LNCaP clone FGC (cell line): Measurements from ENCODE around the gene CHST3.

Experiments used
- DNase-seq: peaks from one replicate; pipeline ENCODE4 v3.0.0-alpha.2; 2011; ENCODE audit warnings: low read depth
- H3K4me3 ChIP-seq: 2 replicates; pipeline ENCODE4 v1.5.1; 2011; ENCODE audit warnings: mild to moderate bottlenecking, low read depth, low read length, control low read depth
- CTCF ChIP-seq: IDR thresholded peaks from 2 replicates; pipeline ENCODE4 v1.5.1; 2012; ENCODE audit warnings: mild to moderate bottlenecking; ENCODE audit not compliant: control insufficient read depth, insufficient read depth; ENCODE audit errors: extremely low read depth

CHST3 gene

GRCh38 chr10:72043016-72043834 is 79.0 kb downstream of the CHST3 start:
- DNase-seq: no peak
- H3K4me3 ChIP-seq: no peak overlapping the region

GRCh38 chr10:72044417-72045041 is 80.3 kb downstream of the CHST3 start:
- no peak for DNase-seq
- H3K4me3 ChIP-seq: no peak overlapping the region
- peak; percentile 21; the same call in 1 of the 2 replicates for TF ChIP-seq CTCF

More at GRCh38 chr10:72043016-72043834, 79.0 kb downstream of the CHST3 start:
- no peak for TF ChIP-seq CTCF

- no peak overlapping the region for H3K4me3 ChIP-seq
- DNase-seq: no peak
- no peak for TF ChIP-seq CTCF
These were observed 81.4 kb downstream of the CHST3 start for GRCh38 chr10:72045586-72045985.

GRCh38 chr10:72048450-72049124 is 84.4 kb downstream of the CHST3 start:
- no peak overlapping the region for H3K4me3 ChIP-seq
- DNase-seq: peak; percentile 86
- TF ChIP-seq CTCF: peak; percentile 100

- TF ChIP-seq CTCF: no peak
- H3K4me3 ChIP-seq: no peak overlapping the region
- DNase-seq: no peak
These were observed 85.3 kb downstream of the CHST3 start for GRCh38 chr10:72049472-72049871.

- no peak for TF ChIP-seq CTCF
- DNase-seq: no peak
- H3K4me3 ChIP-seq: no peak overlapping the region
These were observed 86.0 kb downstream of the CHST3 start for GRCh38 chr10:72049969-72050781.
